Raji (cell line): Measurements from ENCODE around the gene LMX1A.

ENCODE experiments used
- POLR2A ChIP-seq: IDR thresholded peaks from 2 replicates; pipeline ENCODE4 v1.6.1; 2011; ENCODE audit warnings: low read depth, low read length, control low read depth; ENCODE audit not compliant: insufficient read depth

The LMX1A gene

GRCh38 chr1:165351863-165352441, 4.6 kb downstream of the LMX1A start:
- no peak for TF ChIP-seq POLR2A

- TF ChIP-seq POLR2A = no peak
These were observed 5.7 kb downstream of the LMX1A start for GRCh38 chr1:165350840-165351239.

GRCh38 chr1:165345502-165345901, 11.0 kb downstream of the LMX1A start:
- TF ChIP-seq POLR2A = no peak

- no peak for TF ChIP-seq POLR2A
These were observed 11.8 kb downstream of the LMX1A start for GRCh38 chr1:165344736-165345135.

- TF ChIP-seq POLR2A = no peak
These were observed 12.3 kb downstream of the LMX1A start for GRCh38 chr1:165344198-165344597.

GRCh38 chr1:165342587-165342986, 13.9 kb downstream of the LMX1A start:
- TF ChIP-seq POLR2A = no peak

- no peak for TF ChIP-seq POLR2A
These were observed 14.3 kb downstream of the LMX1A start for GRCh38 chr1:165342168-165342567.

GRCh38 chr1:165339164-165339563, 17.4 kb downstream of the LMX1A start:
- no peak for TF ChIP-seq POLR2A

GRCh38 chr1:165330483-165330882, 26.0 kb downstream of the LMX1A start:
- no peak for TF ChIP-seq POLR2A

GRCh38 chr1:165329104-165329503, 27.4 kb downstream of the LMX1A start:
- no peak for TF ChIP-seq POLR2A

- no peak for TF ChIP-seq POLR2A
These were observed 28.4 kb downstream of the LMX1A start for GRCh38 chr1:165328136-165328535.

- no peak for TF ChIP-seq POLR2A
These were observed 29.0 kb downstream of the LMX1A start for GRCh38 chr1:165327538-165327937.

- no peak for TF ChIP-seq POLR2A
These were observed 30.9 kb downstream of the LMX1A start for GRCh38 chr1:165325460-165326203.

GRCh38 chr1:165324050-165324449, 32.5 kb downstream of the LMX1A start:
- TF ChIP-seq POLR2A = no peak

GRCh38 chr1:165317612-165318011, 38.9 kb downstream of the LMX1A start:
- no peak for TF ChIP-seq POLR2A

GRCh38 chr1:165316153-165316772, 40.3 kb downstream of the LMX1A start:
- TF ChIP-seq POLR2A = no peak

- no peak for TF ChIP-seq POLR2A
These were observed 41.0 kb downstream of the LMX1A start for GRCh38 chr1:165315481-165315880.

- no peak for TF ChIP-seq POLR2A
These were observed 42.6 kb downstream of the LMX1A start for GRCh38 chr1:165313903-165314302.
